ENCODE data around the gene PGAP3.

PGAP3 gene

GRCh38 chr17:39633570-39634183 lies 54.2 kb downstream of the PGAP3 start:
- no peak for DNase-seq

- no peak for DNase-seq
Measured at GRCh38 chr17:39632153-39632941, 55.5 kb downstream of the PGAP3 start.

DNA sequence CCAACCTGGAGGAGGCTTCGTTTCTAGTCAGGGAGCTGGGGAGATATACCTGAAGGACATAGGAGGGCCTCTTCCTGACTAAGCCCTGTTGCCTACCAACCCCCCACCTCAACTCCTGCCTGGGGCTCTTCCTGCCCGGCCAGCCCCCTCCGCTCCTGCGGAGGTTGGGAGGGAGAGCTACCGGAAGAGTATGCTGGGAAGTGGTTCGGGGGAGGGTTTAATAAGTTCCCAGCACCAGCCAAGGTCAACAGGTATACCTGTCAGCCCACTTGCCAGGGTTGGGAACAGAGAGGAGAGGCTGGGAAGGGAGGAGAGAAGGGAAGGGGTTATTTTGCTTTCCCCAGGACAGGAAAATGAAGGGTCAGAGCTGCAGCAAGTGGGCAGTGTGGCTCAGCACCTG lies 56.5 kb downstream of the PGAP3 start:
- DNase-seq: no peak

GRCh38 chr17:39629898-39630297 lies 58.0 kb downstream of the PGAP3 start:
- no peak for DNase-seq

DNA sequence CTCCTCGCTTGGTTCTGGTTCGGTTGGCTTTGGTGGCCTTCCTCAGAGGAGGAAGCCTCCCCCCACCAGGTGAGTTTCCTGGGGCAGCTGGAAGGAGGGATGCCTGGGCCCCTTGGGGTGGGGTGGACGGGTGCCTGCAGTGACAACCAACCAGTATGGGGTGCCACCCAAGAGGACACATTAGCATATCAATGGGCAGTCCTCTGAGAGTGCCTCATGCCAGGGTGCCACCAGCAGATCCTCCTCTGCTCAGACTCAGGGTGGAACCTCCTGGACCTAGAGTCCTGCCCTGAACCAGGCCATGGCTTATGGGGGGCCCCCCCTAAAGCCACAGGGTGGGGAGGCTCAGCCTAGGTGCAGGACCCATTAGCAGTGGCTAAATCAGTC lies 58.4 kb downstream of the PGAP3 start:
- no peak for DNase-seq

DNA sequence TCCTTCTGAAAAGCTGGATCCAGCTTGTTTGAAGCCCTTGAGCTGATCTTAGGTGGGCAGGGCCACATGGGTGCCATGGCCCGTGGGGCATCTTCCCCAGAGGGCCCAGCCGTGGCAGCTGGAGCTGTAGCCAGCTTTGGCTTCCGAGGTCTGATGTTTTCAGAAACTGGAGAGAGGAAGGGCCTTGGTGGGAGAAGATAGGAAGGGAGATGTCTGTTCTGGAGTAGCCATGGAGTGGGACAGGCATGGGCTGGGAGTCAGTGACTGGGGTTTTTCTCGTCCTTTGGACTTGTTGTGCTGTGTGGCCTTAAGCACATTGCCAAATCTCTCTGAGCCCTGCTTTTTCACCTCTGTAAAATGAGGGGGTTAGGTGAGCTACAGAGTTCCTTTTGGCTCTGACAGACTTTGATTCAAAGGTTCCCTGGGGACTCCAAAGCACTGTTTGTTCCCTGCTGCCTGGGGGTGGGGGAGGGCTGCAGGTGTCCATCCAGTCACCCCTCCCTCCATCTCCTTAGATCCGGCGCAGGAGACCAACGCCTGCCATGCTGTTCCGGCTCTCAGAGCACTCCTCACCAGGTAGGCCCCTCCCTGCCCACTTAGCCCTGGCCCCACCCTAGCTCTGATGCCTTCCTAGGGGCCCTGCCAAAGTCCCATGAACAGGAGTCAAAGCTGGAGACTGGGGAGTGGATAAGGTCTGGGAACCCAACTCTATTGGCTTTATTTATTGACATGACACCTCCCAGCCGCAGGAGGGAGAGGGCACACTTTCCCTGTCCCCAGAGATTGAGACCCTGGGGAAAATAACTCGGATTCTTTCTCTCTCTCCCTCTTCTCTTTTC lies 59.0 kb downstream of the PGAP3 start:
- DNase-seq: no peak

GRCh38 chr17:39627712-39628516 lies 59.9 kb downstream of the PGAP3 start:
- no peak for DNase-seq

DNA sequence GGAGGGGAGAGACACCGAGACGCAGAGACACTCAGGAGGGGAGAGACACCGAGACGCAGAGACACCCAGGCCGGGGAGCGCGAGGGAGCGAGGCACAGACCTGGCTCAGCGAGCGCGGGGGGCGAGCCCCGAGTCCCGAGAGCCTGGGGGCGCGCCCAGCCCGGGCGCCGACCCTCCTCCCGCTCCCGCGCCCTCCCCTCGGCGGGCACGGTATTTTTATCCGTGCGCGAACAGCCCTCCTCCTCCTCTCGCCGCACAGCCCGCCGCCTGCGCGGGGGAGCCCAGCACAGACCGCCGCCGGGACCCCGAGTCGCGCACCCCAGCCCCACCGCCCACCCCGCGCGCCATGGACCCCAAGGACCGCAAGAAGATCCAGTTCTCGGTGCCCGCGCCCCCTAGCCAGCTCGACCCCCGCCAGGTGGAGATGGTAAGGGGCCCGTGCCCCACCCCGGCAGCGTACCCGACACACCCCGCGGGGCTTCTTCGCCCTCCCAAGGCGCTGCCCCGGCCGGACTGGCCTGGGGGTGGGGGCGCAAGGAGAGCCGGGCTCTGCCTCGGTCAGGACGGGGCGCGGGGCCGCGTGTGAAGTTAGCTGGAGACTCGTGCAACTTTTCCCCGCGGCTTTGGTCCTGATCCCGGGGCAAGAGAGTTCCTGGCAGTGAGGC lies 60.7 kb downstream of the PGAP3 start:
- no peak for DNase-seq

GRCh38 chr17:39626171-39627046 lies 61.4 kb downstream of the PGAP3 start, which contains the start of gene PPP1R1B:
PPP1R1B (plus strand) TSS chr17:39626952; CDS start chr17:39627393, 441 bp downstream.
- DNase-seq: no peak

DNA sequence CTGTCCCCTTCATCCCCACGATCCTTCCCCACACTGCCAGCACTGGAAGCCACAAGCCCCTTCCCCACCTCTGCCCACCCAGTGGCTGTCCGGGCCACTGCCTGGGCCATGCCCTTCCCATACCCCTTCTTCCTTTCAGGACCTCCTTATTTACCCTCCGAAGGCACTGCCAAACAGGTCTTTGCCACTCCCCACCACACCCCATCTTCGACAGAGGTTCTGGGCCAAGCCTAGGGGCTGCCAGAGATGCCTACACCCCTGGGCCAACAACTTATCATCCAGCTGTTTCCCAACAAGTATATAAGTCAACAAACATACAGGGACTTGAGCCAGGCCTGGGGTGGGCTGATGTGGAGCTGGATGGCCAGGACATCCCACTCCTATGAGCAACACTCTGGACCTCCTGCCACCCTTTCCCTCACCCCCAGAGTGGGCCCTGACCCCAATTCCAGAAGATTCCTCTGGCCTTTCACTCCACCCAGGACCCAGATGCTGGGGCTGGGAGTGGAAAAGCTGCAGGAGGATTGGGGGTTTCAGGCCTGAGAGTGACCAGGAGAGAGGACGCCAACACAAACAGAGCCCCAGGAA lies 62.6 kb downstream of the PGAP3 start:
- DNase-seq: no peak

DNA sequence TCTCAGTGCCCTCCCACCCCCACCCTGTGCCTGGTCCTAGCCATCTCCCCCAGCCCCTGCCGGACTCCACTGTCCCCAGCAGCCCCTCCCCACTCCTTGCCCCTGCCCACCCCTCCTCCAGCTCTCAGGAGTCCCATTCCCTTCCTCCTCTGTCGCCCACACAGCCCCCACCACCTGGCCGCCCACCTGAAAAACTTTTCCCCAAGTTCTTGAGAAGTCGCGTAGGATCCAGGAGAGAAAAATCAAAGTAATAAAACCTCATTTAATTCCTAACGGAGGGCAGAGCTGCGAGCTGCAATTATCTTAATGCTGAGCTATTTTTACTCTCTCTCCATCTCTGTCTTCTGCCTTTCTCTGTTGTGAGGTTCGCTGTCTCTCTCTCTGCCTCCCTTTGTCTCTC lies 63.5 kb downstream of the PGAP3 start:
- DNase-seq: no peak

DNA sequence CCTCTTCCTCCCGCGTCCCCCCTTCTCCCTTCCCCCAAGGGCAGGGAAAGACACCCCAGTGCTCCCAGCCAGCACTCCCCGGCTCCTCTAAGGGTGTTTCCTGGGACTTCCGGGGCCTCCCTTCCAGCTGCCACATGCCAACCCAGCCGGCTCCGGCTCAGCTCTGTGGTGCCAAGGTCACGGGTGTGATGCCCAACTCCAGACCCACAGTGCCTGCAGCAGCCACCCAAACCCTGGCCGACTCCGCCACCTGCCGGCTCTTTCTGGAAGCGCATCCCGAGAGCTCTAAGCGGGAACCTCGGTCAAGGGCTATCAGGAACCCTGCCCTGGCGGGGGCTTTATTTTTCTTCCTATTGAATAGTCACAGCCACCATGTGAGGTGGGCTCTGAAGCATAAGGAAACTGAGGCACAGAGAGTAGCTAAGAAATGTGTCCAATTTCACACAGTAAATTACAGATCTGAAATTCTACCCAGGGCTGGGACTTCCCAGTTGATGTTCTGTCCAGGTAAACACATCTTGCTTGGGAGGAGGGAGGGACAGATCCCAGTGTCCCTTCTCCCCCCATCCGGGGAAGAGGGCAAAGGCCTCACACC lies 64.4 kb downstream of the PGAP3 start:
- peak; percentile 89 for DNase-seq

GRCh38 chr17:39622380-39623006 lies 65.4 kb downstream of the PGAP3 start:
- DNase-seq: peak; percentile 55

DNA sequence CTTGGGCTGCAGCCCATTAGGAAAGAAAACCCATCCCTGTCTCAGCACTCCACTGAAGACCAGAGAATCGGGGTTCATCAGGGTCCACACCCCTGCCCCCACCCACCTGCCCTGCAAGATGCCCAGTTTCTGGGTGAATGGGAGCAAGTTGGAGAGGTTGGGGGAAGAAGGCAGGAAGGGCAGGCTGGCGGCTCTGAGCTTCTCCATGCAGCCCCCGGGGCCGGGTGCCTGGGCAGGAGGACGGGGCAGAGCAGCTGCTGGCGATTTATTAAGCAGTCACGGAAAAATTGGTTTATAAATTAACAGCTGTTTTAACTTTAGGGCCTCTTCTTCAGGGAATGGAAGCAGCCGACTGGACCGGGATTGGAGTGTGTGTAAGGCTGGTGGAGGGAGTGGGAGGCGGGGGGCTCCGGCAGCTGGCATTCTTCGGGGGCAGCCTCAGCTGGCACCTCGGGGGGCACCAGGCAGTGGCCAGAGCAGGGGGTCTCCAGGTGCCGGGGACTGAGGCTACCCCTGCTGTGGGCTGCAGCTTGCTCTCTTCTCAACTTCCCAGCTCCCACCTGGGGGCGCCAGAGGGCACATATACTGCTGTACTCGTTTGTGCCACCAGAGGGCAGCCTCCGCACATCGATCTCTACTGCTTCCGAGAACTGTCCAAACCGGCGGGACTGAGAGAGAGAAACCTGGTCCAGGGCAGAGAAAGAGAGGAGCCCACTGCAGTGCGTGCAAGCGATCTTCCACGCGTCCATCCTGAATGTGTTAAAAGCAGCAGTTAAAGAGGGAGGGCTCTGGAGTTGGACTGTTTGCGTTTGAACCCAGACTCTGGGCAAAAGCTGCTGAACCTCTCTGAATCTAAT lies 66.1 kb downstream of the PGAP3 start:
- peak; percentile 90 for DNase-seq

Data from CD4-positive, alpha-beta T cell treated with Interleukin-21 for 1 hour (primary cell).